ENCODE measurements around the gene FLRT3. TPM values are rescaled to one million over a fixed set of nuclear protein-coding genes. Genes with fewer than 3 reads are reported as not detected.

The FLRT3 gene
- total RNA-seq, 1 experiment from 2014 or later = 1.5 TPM

- TF ChIP-seq JUND (IDR thresholded peaks at IDR 0.05) = no peak
- no peak for TF ChIP-seq ZBTB33 (IDR thresholded peaks at IDR 0.05; ENCODE audit: extremely low read depth, insufficient replicate concordance, low read length)
- TF ChIP-seq CBX3 (IDR thresholded peaks at IDR 0.05; ENCODE audit: low read depth) = no peak
These were observed 5.5 kb upstream of the FLRT3 start (continued) for GRCh38 chr20:14342918-14343317.

GRCh38 chr20:14341801-14342200 lies 4.4 kb upstream of the FLRT3 start:
- no TSS peak for BruUV-seq (replicated peaks)
- ATAC-seq (no peak), DNase-seq (ENCODE audit: low read depth, low spot score) (no peak)
- CTCF ChIA-PET = no interaction called here
- intact Hi-C loops (cut with micrococcal nuclease) = no loop called here
- POLR2A ChIA-PET = no interaction called here
- Histone ChIP-seq H3K27me3 (ENCODE audit: insufficient read depth, low read length) (no peaks in the 10 kb centered on the region), H4K20me1 (ENCODE audit: insufficient read depth) (no peaks in the 10 kb centered on the region), H3K36me3 (ENCODE audit: control insufficient read depth in 1 of 2, insufficient read depth in 2 of 2, low read length in 2 of 2) (no peaks in the 10 kb centered on the region), H3K27ac (ENCODE audit: low read depth, low read length) (no peak overlapping the region), H3K9me3 (ENCODE audit: control insufficient read depth in 1 of 2, insufficient read depth in 1 of 2, low read depth in 1 of 2, low read length in 2 of 2) (no peaks in the 10 kb centered on the region), H3K4me2 (ENCODE audit: low read length) (no peak overlapping the region), H3K9me2 (ENCODE audit: insufficient read depth) (no peaks in the 10 kb centered on the region), H3K4me1 (ENCODE audit: control insufficient read depth in 1 of 2, insufficient read depth in 2 of 2, low read length in 2 of 2) (peaks cover 0 to 4% of the 10 kb centered on the region in 2 experiments; a peak in 1 of 4 replicates), H3K4me3 (replicated peaks in 1 of 2; ENCODE audit: low read depth in 1 of 2, low read length in 2 of 2) (no peak overlapping the region), H3K79me2 (ENCODE audit: insufficient read depth, low read length) (no peaks in the 10 kb centered on the region), H3K9ac (ENCODE audit: low read length) (no peak overlapping the region), H2AFZ (ENCODE audit: low read depth, low read length, poor library complexity, severe bottlenecking) (no peak overlapping the region)
- TF ChIP-seq FOSL1 (IDR thresholded peaks at IDR 0.05; ENCODE audit: low read depth) (no peak), SIN3A (IDR thresholded peaks at IDR 0.05; ENCODE audit: low read depth) (no peak), CTCF (IDR thresholded peaks at IDR 0.05 in 2 of 3, conservative IDR thresholded peaks at IDR 0.05 in 1 of 3; ENCODE audit: borderline replicate concordance in 1 of 3, insufficient read depth in 1 of 3, low read depth in 2 of 3, low read length in 2 of 3) (no peak), ZBTB33 (IDR thresholded peaks at IDR 0.05; ENCODE audit: extremely low read depth, insufficient replicate concordance, low read length) (no peak), RAD21 (IDR thresholded peaks at IDR 0.05; ENCODE audit: low read depth) (no peak), SRF (IDR thresholded peaks at IDR 0.05; ENCODE audit: low read depth) (no peak)
- TF ChIP-seq, protein P1, sequence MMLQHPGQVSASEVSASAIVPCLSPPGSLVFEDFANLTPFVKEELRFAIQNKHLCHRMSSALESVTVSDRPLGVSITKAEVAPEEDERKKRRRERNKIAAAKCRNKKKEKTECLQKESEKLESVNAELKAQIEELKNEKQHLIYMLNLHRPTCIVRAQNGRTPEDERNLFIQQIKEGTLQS (IDR thresholded peaks at IDR 0.05) = no peak
- RAD21 ChIA-PET (ENCODE audit: low non-redundant PET in 1 of 2, low total read pairs in 2 of 2, uncharacterized antibody in 2 of 2, unreplicated experiment in 2 of 2) = no interaction called here
